ENCODE measurements around the gene MMP20.

- TF ChIP-seq ZNF155 (tag by site-specific recombination; IDR thresholded peaks at IDR 0.05) (no peak), CTCF (tag by site-specific recombination; IDR thresholded peaks at IDR 0.05) (no peak), ZNF530 (tag by site-specific recombination; IDR thresholded peaks at IDR 0.05; ENCODE audit: low read depth) (no peak), TCF7L2 (IDR thresholded peaks at IDR 0.05; ENCODE audit: borderline replicate concordance, low read depth, low read length) (no peak)
- TF ChIP-seq, protein P1, sequence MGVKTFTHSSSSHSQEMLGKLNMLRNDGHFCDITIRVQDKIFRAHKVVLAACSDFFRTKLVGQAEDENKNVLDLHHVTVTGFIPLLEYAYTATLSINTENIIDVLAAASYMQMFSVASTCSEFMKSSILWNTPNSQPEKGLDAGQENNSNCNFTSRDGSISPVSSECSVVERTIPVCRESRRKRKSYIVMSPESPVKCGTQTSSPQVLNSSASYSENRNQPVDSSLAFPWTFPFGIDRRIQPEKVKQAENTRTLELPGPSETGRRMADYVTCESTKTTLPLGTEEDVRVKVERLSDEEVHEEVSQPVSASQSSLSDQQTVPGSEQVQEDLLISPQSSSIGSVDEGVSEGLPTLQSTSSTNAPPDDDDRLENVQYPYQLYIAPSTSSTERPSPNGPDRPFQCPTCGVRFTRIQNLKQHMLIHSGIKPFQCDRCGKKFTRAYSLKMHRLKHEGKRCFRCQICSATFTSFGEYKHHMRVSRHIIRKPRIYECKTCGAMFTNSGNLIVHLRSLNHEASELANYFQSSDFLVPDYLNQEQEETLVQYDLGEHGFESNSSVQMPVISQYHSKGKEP (tag by site-specific recombination; IDR thresholded peaks at IDR 0.05) = no peak
Observed at GRCh38 chr11:102576350-102576749, 48.8 kb downstream of the MMP20 start.

Data from HEK293 (cell line).